ENCODE data around the gene FSD1. TPM values are rescaled to one million over a fixed set of nuclear protein-coding genes. Genes with fewer than 3 reads are reported as not detected.
A peak's percentile ranks its signal among the peaks of the same experiment; 100 is the strongest.

FSD1 gene
- total and polyA plus RNA-seq, 4 donors: 0.31 to 1.1 (median 0.48) TPM

GRCh38 chr19:4372165-4373012, 68.0 kb downstream of the FSD1 start:
- H3K27me3 ChIP-seq (ENCODE audit: control insufficient read depth in 3 of 3, insufficient read depth in 3 of 3, low read length in 2 of 3): no peaks in the 10 kb centered on the region
- DNase-seq: no peak
- H3K9ac ChIP-seq (ENCODE audit: insufficient read depth in 1 of 2, low read length in 2 of 2): peak overlapping the region in 1 of 2 donors; percentile 32
- ATAC-seq (ENCODE audit: insufficient read depth, low FRiP score): no peak
- H3K4me3 ChIP-seq: no peak overlapping the region
- peaks cover 22 to 89% (median 69%) of the 10 kb centered on the region in 5 donors for H3K4me1 ChIP-seq (ENCODE audit: control insufficient read depth in 5 of 5, insufficient read depth in 5 of 5, low read length in 5 of 5)
- no peak for TF ChIP-seq CTCF (IDR thresholded peaks at IDR 0.05; ENCODE audit: control extremely low read depth, extremely low read depth)
- 88 to 89% methylated on average over 22 of the region's 22 CpGs for WGBS, 2 donors
- H3K27ac ChIP-seq (ENCODE audit: low read depth in 1 of 2, low read length in 1 of 2): peak overlapping the region in 1 of 2 donors; percentile 92
- peaks cover 0 to 4% (median 2%) of the 10 kb centered on the region in 4 donors for H3K36me3 ChIP-seq (ENCODE audit: control insufficient read depth in 4 of 4, insufficient read depth in 4 of 4, low read length in 4 of 4)
- H3K9me3 ChIP-seq (ENCODE audit: control insufficient read depth in 4 of 4, insufficient read depth in 3 of 4, low read length in 3 of 4): no peaks in the 10 kb centered on the region

- H3K4me1 ChIP-seq (ENCODE audit: control insufficient read depth in 5 of 5, insufficient read depth in 5 of 5, low read length in 5 of 5): peaks cover 21 to 88% (median 72%) of the 10 kb centered on the region in 5 donors
- DNase-seq (no peak), ATAC-seq (ENCODE audit: insufficient read depth, low FRiP score) (no peak)
- WGBS, 2 donors: 93 to 96% methylated on average over 5 to 8 of the region's 8 CpGs
- TF ChIP-seq CTCF (IDR thresholded peaks at IDR 0.05; ENCODE audit: control extremely low read depth, extremely low read depth): no peak
- H3K27me3 ChIP-seq (ENCODE audit: control insufficient read depth in 3 of 3, insufficient read depth in 3 of 3, low read length in 2 of 3): no peaks in the 10 kb centered on the region
- H3K9ac ChIP-seq (ENCODE audit: insufficient read depth in 1 of 2, low read length in 2 of 2): peak overlapping the region in 1 of 2 donors; percentile 42
- H3K4me3 ChIP-seq: no peak overlapping the region
- H3K36me3 ChIP-seq (ENCODE audit: control insufficient read depth in 4 of 4, insufficient read depth in 4 of 4, low read length in 4 of 4): peaks cover 0 to 4% (median 3%) of the 10 kb centered on the region in 4 donors
- no peaks in the 10 kb centered on the region for H3K9me3 ChIP-seq (ENCODE audit: control insufficient read depth in 4 of 4, insufficient read depth in 3 of 4, low read length in 3 of 4)
- H3K27ac ChIP-seq (ENCODE audit: low read depth in 1 of 2, low read length in 1 of 2): peak overlapping the region; percentile 91 to 92
Observed at GRCh38 chr19:4373013-4373367, 68.6 kb downstream of the FSD1 start.

Other genes with a start within 250 kb of the FSD1 start
- gene ZBTB7A, start 237.7 kb upstream of the FSD1 start, total RNA-seq: 10 to 100 TPM; 19.0 to 68.0 TPM
- gene ZBTB7A, start 237.7 kb upstream of the FSD1 start, polyA plus RNA-seq: 10 to 100 TPM; 13.4 to 20.1 TPM
- 100 to 1,000 TPM in 1 of 2 donors, 10 to 100 TPM in 1; 63.6 to 146 TPM for gene MAP2K2, start 180.5 kb upstream of the FSD1 start, total RNA-seq
- 100 to 1,000 TPM; 120 to 181 TPM for gene MAP2K2, start 180.5 kb upstream of the FSD1 start, polyA plus RNA-seq
- gene CREB3L3, start 151.0 kb upstream of the FSD1 start, total RNA-seq: not detected
- gene CREB3L3, start 151.0 kb upstream of the FSD1 start, polyA plus RNA-seq: under 1 TPM in 1 of 2 donors, not detected in 1; 0.03 TPM
- gene SIRT6, start 122.0 kb upstream of the FSD1 start, total RNA-seq: 10 to 100 TPM; 10.2 to 29.3 TPM
- gene SIRT6, start 122.0 kb upstream of the FSD1 start, polyA plus RNA-seq: 10 to 100 TPM; 29.1 to 36.5 TPM
- gene ANKRD24, start 121.9 kb upstream of the FSD1 start, total RNA-seq: 1 to 10 TPM; 1.1 to 1.5 TPM
- 1 to 10 TPM in 1 of 2 donors, under 1 TPM in 1; 0.68 to 2.4 TPM for gene ANKRD24, start 121.9 kb upstream of the FSD1 start, polyA plus RNA-seq
- gene EBI3, start 75.1 kb upstream of the FSD1 start, total RNA-seq: 1 to 10 TPM; 4.1 to 5.9 TPM
- gene EBI3, start 75.1 kb upstream of the FSD1 start, polyA plus RNA-seq: 10 to 100 TPM in 1 of 2 donors, 1 to 10 TPM in 1; 6.9 to 92.7 TPM
- gene YJU2, start 57.5 kb upstream of the FSD1 start, total RNA-seq: 10 to 100 TPM; 11.2 to 24.1 TPM
- gene YJU2, start 57.5 kb upstream of the FSD1 start, polyA plus RNA-seq: 10 to 100 TPM; 28.9 to 44.2 TPM
- gene SHD, start 25.3 kb upstream of the FSD1 start, total RNA-seq: not detected
- gene SHD, start 25.3 kb upstream of the FSD1 start, polyA plus RNA-seq: not detected
- 1 to 10 TPM in 1 of 2 donors, under 1 TPM in 1; 0.34 to 1.7 TPM for gene TMIGD2, start 2.2 kb upstream of the FSD1 start, total RNA-seq
- 1 to 10 TPM in 1 of 2 donors, under 1 TPM in 1; 0.53 to 1.6 TPM for gene TMIGD2, start 2.2 kb upstream of the FSD1 start, polyA plus RNA-seq
- gene STAP2, start 34.2 kb downstream of the FSD1 start, total RNA-seq: 10 to 100 TPM; 24.4 to 30.0 TPM
- gene STAP2, start 34.2 kb downstream of the FSD1 start, polyA plus RNA-seq: 10 to 100 TPM; 24.6 to 32.6 TPM
- gene MPND, start 39.0 kb downstream of the FSD1 start, total RNA-seq: 10 to 100 TPM in 1 of 2 donors, 1 to 10 TPM in 1; 9.1 to 30.5 TPM
- gene MPND, start 39.0 kb downstream of the FSD1 start, polyA plus RNA-seq: 10 to 100 TPM; 18.7 to 32.3 TPM
- 10 to 100 TPM; 30.6 to 68.6 TPM for gene SH3GL1, start 95.9 kb downstream of the FSD1 start, total RNA-seq
- 10 to 100 TPM; 53.1 to 65.4 TPM for gene SH3GL1, start 95.9 kb downstream of the FSD1 start, polyA plus RNA-seq
- 10 to 100 TPM in 1 of 2 donors, 1 to 10 TPM in 1; 10.0 to 16.7 TPM for gene CHAF1A, start 98.0 kb downstream of the FSD1 start, total RNA-seq
- gene CHAF1A, start 98.0 kb downstream of the FSD1 start, polyA plus RNA-seq: 1 to 10 TPM; 6.8 to 7.4 TPM
- 100 to 1,000 TPM in 1 of 2 donors, 10 to 100 TPM in 1; 74.4 to 113 TPM for gene UBXN6, start 153.2 kb downstream of the FSD1 start, total RNA-seq
- 100 to 1,000 TPM in 1 of 2 donors, 10 to 100 TPM in 1; 83.6 to 128 TPM for gene UBXN6, start 153.2 kb downstream of the FSD1 start, polyA plus RNA-seq
- 10 to 100 TPM; 36.5 to 36.9 TPM for gene HDGFL2, start 167.7 kb downstream of the FSD1 start, total RNA-seq
- 10 to 100 TPM; 40.6 to 47.0 TPM for gene HDGFL2, start 167.7 kb downstream of the FSD1 start, polyA plus RNA-seq
- 1 to 10 TPM in 1 of 2 donors, under 1 TPM in 1; 0.85 to 5.0 TPM for gene PLIN4, start 213.9 kb downstream of the FSD1 start, total RNA-seq
- 1 to 10 TPM; 3.7 to 3.9 TPM for gene PLIN4, start 213.9 kb downstream of the FSD1 start, polyA plus RNA-seq
- 10 to 100 TPM in 1 of 2 donors, 1 to 10 TPM in 1; 7.5 to 37.3 TPM for gene PLIN5, start 230.6 kb downstream of the FSD1 start, total RNA-seq
- gene PLIN5, start 230.6 kb downstream of the FSD1 start, polyA plus RNA-seq: 10 to 100 TPM; 15.5 to 33.5 TPM
- 10 to 100 TPM; 14.4 to 15.7 TPM for gene LRG1, start 235.4 kb downstream of the FSD1 start, total RNA-seq
- gene LRG1, start 235.4 kb downstream of the FSD1 start, polyA plus RNA-seq: 10 to 100 TPM; 15.4 to 56.7 TPM